ENCODE data around the gene PAIP2. TPM values are rescaled to one million over a fixed set of nuclear protein-coding genes. Genes with fewer than 3 reads are reported as not detected.
"Not testable (repeated sequence)": the region's sequence is repeated elsewhere in the genome, so short reads cannot be mapped to it uniquely, and the experiment has no call there.

The PAIP2 gene
- total RNA-seq, 5 donors from 2014 or later (not counting 1 experiment from before 2014, with no cell fraction given), result 96.5 to 119 (median 101) TPM

GRCh38 chr5:139341187-139341688, 416 bp upstream of the PAIP2 start:
- peak overlapping the region; percentile 99 to 100 for H3K4me3 ChIP-seq (ENCODE audit: control insufficient read depth in 1 of 2, extremely low read depth in 1 of 2, low read length in 1 of 2)
- H3K27me3 Mint-ChIP-seq, result no peaks in the 10 kb centered on the region
- ATAC-seq (replicated peaks in 1 of 4), result peak in 3 of 4 experiments; percentile 12 to 17 (median 13)
- peaks cover 55 to 61% (median 60%) of the 10 kb centered on the region in 3 donors for H3K4me1 Mint-ChIP-seq
- peak overlapping the region; percentile 98 to 100 (median 100) for H3K4me3 Mint-ChIP-seq
- H3K36me3 ChIP-seq (ENCODE audit: control insufficient read depth in 2 of 2, extremely low read depth in 1 of 2, insufficient read depth in 1 of 2, low read length in 1 of 2), result no peaks in the 10 kb centered on the region
- peak overlapping the region; percentile 99 for H3K27ac Mint-ChIP-seq
- POLR2A ChIA-PET, result interaction anchor here (0.7 to 1.6 kb wide), 7 partner anchors 9 to 891 kb away, joined by 3 to 12 read pairs (median 5); partner anchors contain the start of gene MATR3 (in 1 of the 2)
- peak overlapping the region; percentile 99 for H3K27ac ChIP-seq (ENCODE audit: low read length)
- no peaks in the 10 kb centered on the region for H3K9me3 ChIP-seq
- WGBS (ENCODE audit: insufficient coverage), result 2% methylated on average over 15 of the region's 17 CpGs
- CTCF ChIA-PET, result interaction anchor here (0.6 to 1.6 kb wide), 8 partner anchors 10 to 762 kb away, joined by 3 to 7 read pairs (median 6); partner anchors contain the start of gene MATR3 (in 1 of the 2)
- DNase-seq, result no peak
- H3K36me3 Mint-ChIP-seq, result peaks cover 18% of the 10 kb centered on the region
- H3K4me1 ChIP-seq (ENCODE audit: control insufficient read depth in 1 of 2, extremely low read depth in 1 of 2, insufficient read depth in 2 of 2, low read length in 2 of 2), result peaks cover 23 to 32% of the 10 kb centered on the region in 2 experiments
- no peaks in the 10 kb centered on the region for H3K9me3 Mint-ChIP-seq
- peaks cover 0 to 3% of the 10 kb centered on the region in 2 experiments for H3K27me3 ChIP-seq (replicated peaks in 1 of 2; ENCODE audit: control insufficient read depth in 2 of 2, extremely low read depth in 1 of 2, insufficient read depth in 2 of 2, low read length in 1 of 2)

- peaks cover 23 to 42% of the 10 kb centered on the region in 2 experiments for H3K4me1 ChIP-seq (ENCODE audit: control insufficient read depth in 1 of 2, extremely low read depth in 1 of 2, insufficient read depth in 2 of 2, low read length in 2 of 2)
- ChIA-PET CTCF (interaction anchor here (0.7 to 1.6 kb wide), 10 partner anchors 8 to 91 kb away, joined by 3 to 7 read pairs (median 6); partner anchors contain the start of genes MATR3 (in 1 of the 2) and SPATA24 (in 1 of the 2)), POLR2A (interaction anchor here (0.6 to 1.6 kb wide), 26 partner anchors 10 to 883 kb away, joined by 3 to 14 read pairs (median 4); partner anchors contain the start of genes DNAJC18 (in 1 of the 2) and MATR3 (in 1 of the 2))
- peak in 22 of 35 experiments; percentile 72 to 85 (median 81) for DNase-seq
- peak overlapping the region; percentile 98 to 100 (median 100) for H3K4me3 Mint-ChIP-seq
- peak overlapping the region; percentile 99 for H3K27ac ChIP-seq (ENCODE audit: low read length)
- H3K27ac Mint-ChIP-seq, result peak overlapping the region; percentile 99
- H3K4me3 ChIP-seq (ENCODE audit: control insufficient read depth in 1 of 2, extremely low read depth in 1 of 2, low read length in 1 of 2), result peak overlapping the region; percentile 99 to 100
- H3K9me3 Mint-ChIP-seq, result no peaks in the 10 kb centered on the region
- no peak for ATAC-seq (replicated peaks in 1 of 4)
- H3K27me3 ChIP-seq (replicated peaks in 1 of 2; ENCODE audit: control insufficient read depth in 2 of 2, extremely low read depth in 1 of 2, insufficient read depth in 2 of 2, low read length in 1 of 2), result peaks cover 0 to 3% of the 10 kb centered on the region in 2 experiments
- peaks cover 0 to 3% of the 10 kb centered on the region in 2 donors for H3K36me3 ChIP-seq (ENCODE audit: control insufficient read depth in 2 of 2, extremely low read depth in 1 of 2, insufficient read depth in 1 of 2, low read length in 1 of 2)
- H3K9me3 ChIP-seq, result no peaks in the 10 kb centered on the region
- no peaks in the 10 kb centered on the region for H3K27me3 Mint-ChIP-seq
- peaks cover 21% of the 10 kb centered on the region for H3K36me3 Mint-ChIP-seq
- 0% methylated on average over 5 of the region's 16 CpGs for WGBS (ENCODE audit: insufficient coverage)
- H3K4me1 Mint-ChIP-seq, result peaks cover 52 to 62% (median 61%) of the 10 kb centered on the region in 3 donors
Observed at GRCh38 chr5:139342423-139342723, 719 bp downstream of the PAIP2 start.

- peak overlapping the region; percentile 99 for H3K27ac Mint-ChIP-seq
- no peak overlapping the region for H3K27ac ChIP-seq (ENCODE audit: low read length)
Observed at GRCh38 chr5:139343476-139343875, 1.8 kb downstream of the PAIP2 start.

GRCh38 chr5:139344177-139344576, 2.5 kb downstream of the PAIP2 start:
- H3K4me3 Mint-ChIP-seq, result peak overlapping the region; percentile 59 to 100 (median 98)
- Histone ChIP-seq H3K9me3 (no peaks in the 10 kb centered on the region), H3K4me3 (ENCODE audit: control insufficient read depth in 1 of 2, extremely low read depth in 1 of 2, low read length in 1 of 2) (no peak overlapping the region), H3K4me1 (ENCODE audit: control insufficient read depth in 1 of 2, extremely low read depth in 1 of 2, insufficient read depth in 2 of 2, low read length in 2 of 2) (peaks cover 24 to 54% of the 10 kb centered on the region in 2 experiments), H3K27ac (ENCODE audit: low read length) (no peak overlapping the region), H3K36me3 (ENCODE audit: control insufficient read depth in 2 of 2, extremely low read depth in 1 of 2, insufficient read depth in 1 of 2, low read length in 1 of 2) (peaks cover 0 to 3% of the 10 kb centered on the region in 2 donors), H3K27me3 (replicated peaks in 1 of 2; ENCODE audit: control insufficient read depth in 2 of 2, extremely low read depth in 1 of 2, insufficient read depth in 2 of 2, low read length in 1 of 2) (peaks cover 0 to 3% of the 10 kb centered on the region in 2 experiments)
- H3K27ac Mint-ChIP-seq, result no peak overlapping the region
- ATAC-seq (replicated peaks in 1 of 4), result no peak
- H3K9me3 Mint-ChIP-seq, result no peaks in the 10 kb centered on the region
- peaks cover 59 to 69% (median 67%) of the 10 kb centered on the region in 3 donors for H3K4me1 Mint-ChIP-seq
- H3K27me3 Mint-ChIP-seq, result no peaks in the 10 kb centered on the region
- CTCF ChIA-PET, result interaction anchor here in 1 of 2 donors (0.7 to 1.2 kb wide), 3 partner anchors 12 to 219 kb away, joined by 3 to 5 read pairs (median 3); no protein-coding TSS in a partner anchor
- no peak for DNase-seq
- WGBS (ENCODE audit: insufficient coverage), result 90% methylated on average over 2 of the region's 2 CpGs
- POLR2A ChIA-PET, result interaction anchor here in 1 of 2 donors (0.6 kb wide), 1 partner anchor 10 kb away, joined by 3 read pairs; no protein-coding TSS in a partner anchor
- H3K36me3 Mint-ChIP-seq, result peaks cover 24% of the 10 kb centered on the region

More at GRCh38 chr5:139343476-139343875, 1.8 kb downstream of the PAIP2 start:
- peaks cover 21% of the 10 kb centered on the region for H3K36me3 Mint-ChIP-seq
- 96% methylated on average over 5 of the region's 9 CpGs for WGBS (ENCODE audit: insufficient coverage)
- ChIA-PET CTCF (interaction anchor here in 1 of 2 donors (1.2 kb wide), 1 partner anchor 12 kb away, joined by 5 read pairs; no protein-coding TSS in a partner anchor), POLR2A (interaction anchor here in 1 of 2 donors (0.6 kb wide), 1 partner anchor 11 kb away, joined by 3 read pairs; no protein-coding TSS in a partner anchor)
- peaks cover 52 to 67% (median 64%) of the 10 kb centered on the region in 3 donors for H3K4me1 Mint-ChIP-seq
- H3K36me3 ChIP-seq (ENCODE audit: control insufficient read depth in 2 of 2, extremely low read depth in 1 of 2, insufficient read depth in 1 of 2, low read length in 1 of 2), result peaks cover 0 to 3% of the 10 kb centered on the region in 2 donors
- H3K27me3 Mint-ChIP-seq, result no peaks in the 10 kb centered on the region
- peaks cover 23 to 50% of the 10 kb centered on the region in 2 experiments for H3K4me1 ChIP-seq (ENCODE audit: control insufficient read depth in 1 of 2, extremely low read depth in 1 of 2, insufficient read depth in 2 of 2, low read length in 2 of 2)
- no peaks in the 10 kb centered on the region for H3K9me3 Mint-ChIP-seq
- peak overlapping the region; percentile 98 to 100 (median 100) for H3K4me3 Mint-ChIP-seq
- no peaks in the 10 kb centered on the region for H3K9me3 ChIP-seq
- peaks cover 0 to 3% of the 10 kb centered on the region in 2 experiments for H3K27me3 ChIP-seq (replicated peaks in 1 of 2; ENCODE audit: control insufficient read depth in 2 of 2, extremely low read depth in 1 of 2, insufficient read depth in 2 of 2, low read length in 1 of 2)
- peak overlapping the region in 1 of 2 donors; percentile 11 for H3K4me3 ChIP-seq (ENCODE audit: control insufficient read depth in 1 of 2, extremely low read depth in 1 of 2, low read length in 1 of 2)
- no peak for DNase-seq
- ATAC-seq (replicated peaks in 1 of 4), result no peak

GRCh38 chr5:139345442-139345841, 3.8 kb downstream of the PAIP2 start:
- H3K36me3 ChIP-seq (ENCODE audit: control insufficient read depth in 2 of 2, extremely low read depth in 1 of 2, insufficient read depth in 1 of 2, low read length in 1 of 2); H3K27me3 ChIP-seq (replicated peaks in 1 of 2; ENCODE audit: control insufficient read depth in 2 of 2, extremely low read depth in 1 of 2, insufficient read depth in 2 of 2, low read length in 1 of 2); H3K27ac ChIP-seq (ENCODE audit: low read length); POLR2A ChIA-PET; H3K4me3 ChIP-seq (ENCODE audit: control insufficient read depth in 1 of 2, extremely low read depth in 1 of 2, low read length in 1 of 2); H3K9me3 ChIP-seq; DNase-seq; CTCF ChIA-PET; H3K27ac Mint-ChIP-seq; ATAC-seq (replicated peaks in 1 of 4); H3K27me3 Mint-ChIP-seq; H3K9me3 Mint-ChIP-seq: not testable (repeated sequence)
- Mint-ChIP-seq H3K4me1 (peaks cover 72 to 75% (median 74%) of the 10 kb centered on the region in 3 donors), H3K4me3 (peak overlapping the region in 2 of 3 donors; percentile 17 to 100), H3K36me3 (peaks cover 24% of the 10 kb centered on the region)
- H3K4me1 ChIP-seq (ENCODE audit: control insufficient read depth in 1 of 2, extremely low read depth in 1 of 2, insufficient read depth in 2 of 2, low read length in 2 of 2), result peaks cover 24 to 59% of the 10 kb centered on the region in 2 experiments
- WGBS (ENCODE audit: insufficient coverage), result 98% methylated on average over 5 of the region's 8 CpGs

- peaks cover 17 to 42% of the 10 kb centered on the region in 2 experiments for H3K4me1 ChIP-seq (ENCODE audit: control insufficient read depth in 1 of 2, extremely low read depth in 1 of 2, insufficient read depth in 2 of 2, low read length in 2 of 2)
- H3K27ac ChIP-seq (ENCODE audit: low read length); H3K27ac Mint-ChIP-seq; H3K4me3 ChIP-seq (ENCODE audit: control insufficient read depth in 1 of 2, extremely low read depth in 1 of 2, low read length in 1 of 2); H3K27me3 Mint-ChIP-seq; CTCF ChIA-PET; H3K4me3 Mint-ChIP-seq; ATAC-seq (replicated peaks in 1 of 4); H3K36me3 ChIP-seq (ENCODE audit: control insufficient read depth in 2 of 2, extremely low read depth in 1 of 2, insufficient read depth in 1 of 2, low read length in 1 of 2); H3K9me3 ChIP-seq; H3K9me3 Mint-ChIP-seq; H3K27me3 ChIP-seq (replicated peaks in 1 of 2; ENCODE audit: control insufficient read depth in 2 of 2, extremely low read depth in 1 of 2, insufficient read depth in 2 of 2, low read length in 1 of 2); DNase-seq: not testable (repeated sequence)
- 97% methylated on average over 5 of the region's 9 CpGs for WGBS (ENCODE audit: insufficient coverage)
- Mint-ChIP-seq H3K36me3 (peaks cover 31% of the 10 kb centered on the region), H3K4me1 (peaks cover 68 to 73% (median 68%) of the 10 kb centered on the region in 3 donors)
- POLR2A ChIA-PET, result interaction anchor here (0.6 to 0.7 kb wide), 5 partner anchors 11 to 555 kb away, joined by 3 to 7 read pairs (median 3); no protein-coding TSS in a partner anchor
Observed at GRCh38 chr5:139347863-139348262, 6.2 kb downstream of the PAIP2 start.

Measured in T-cell (primary cell).